Transverse colon (tissue), 4 donors: Measurements from ENCODE around the gene PPP2R5B. TPM values are rescaled to one million over a fixed set of nuclear protein-coding genes. Genes with fewer than 3 reads are reported as not detected.

Experiments used
- DNase-seq: peaks from one replicate; pipeline ENCODE4 v3.0.0-alpha.2; 2019
- H3K27ac ChIP-seq, 4 donors: fragments of 200-600 bp; sonication (generic); 2 replicates each; pipeline ENCODE4 v1.5.1; 2016 to 2018; ENCODE audit warnings: inconsistent platforms in 4 of 4
- H3K27me3 ChIP-seq: fragments of 200-600 bp; sonication (generic); 2 replicates; pipeline ENCODE4 v1.5.1; 2017; ENCODE audit warnings: inconsistent platforms
- H3K36me3 ChIP-seq, 4 donors: fragments of 200-600 bp; sonication (generic); 2 replicates each; pipeline ENCODE4 v1.5.1; 2017 to 2019; ENCODE audit warnings: inconsistent platforms in 4 of 4
- H3K4me1 ChIP-seq, 4 donors: fragments of 200-600 bp; sonication (generic); 2 replicates each; pipeline ENCODE4 v1.5.1; 2017 to 2020; ENCODE audit warnings: inconsistent platforms in 4 of 4
- H3K4me3 ChIP-seq, 4 donors: fragments of 200-600 bp; sonication (generic); 1 replicate in 1 of 4; 2 replicates in 3 of 4; pipeline versions ENCODE4 v1.5.1 to v1.6.1; 2017 to 2019; ENCODE audit warnings: inconsistent platforms in 4 of 4
- H3K9me3 ChIP-seq, 2 donors: fragments of 200-600 bp; sonication (generic); 2 replicates each; pipeline ENCODE4 v1.5.1; 2017 to 2019; ENCODE audit warnings: inconsistent platforms in 2 of 2
- EP300 ChIP-seq: sonication (generic); formaldehyde crosslinking; IDR thresholded peaks from one replicate; pipeline ENCODE4 v1.6.1; 2017; ENCODE audit warnings: antibody characterized with exemption, low read depth
- POLR2A ChIP-seq: fragments of 450-650 bp; IDR thresholded peaks from one replicate; pipeline ENCODE4 v1.6.1; 2016; ENCODE audit warnings: antibody characterized with exemption, mild to moderate bottlenecking, moderate library complexity
- POLR2AphosphoS5 ChIP-seq, 3 donors: sonication (generic); formaldehyde crosslinking; IDR thresholded peaks; one replicate each; pipeline ENCODE4 v1.6.1; 2016; ENCODE audit warnings: antibody characterized with exemption in 3 of 3
- WGBS, 2 donors: methylation state at CpG; one replicate each; pipeline ENCODE4 v1.1.5; 2018; ENCODE audit warnings: low coverage in 1 of 2; 5-methylcytosine and 5-hydroxymethylcytosine counted together
- in situ Hi-C, 4 donors: fragments of 200-750 bp; cut with MboI; loops; one replicate each; pipeline versions ENCODE4 v1.15.0 to v1.15.1; 2017; ENCODE audit warnings: low sequenced_read_pairs in 3 of 4, low pct_ligation_motif_present in 1 of 4, low pct_unique_long_range_greater_than_20kb in 1 of 4
- intact Hi-C: fragments of 100-400 bp; cut with DNase I; formaldehyde crosslinking; loops from one replicate; pipeline ENCODE4 v1.15.1; 2023; ENCODE audit warnings: low total_unique reads
- total RNA-seq, 4 donors: library from RNA; depleted of rRNA; stranded (reverse); fragments of >200 nt; gene quantifications; one replicate each; pipeline ENCODE4 v1.1.0, GENCODE V29; 2016
- TF ChIP-seq, protein P1 (sequence below), 5 experiments: fragments of 200-600 bp in 3 of 5; fragments of 450-650 bp in 2 of 5; sonication (generic) in 3 of 5; IDR thresholded peaks; 1 replicate in 2 of 5; 2 replicates in 3 of 5; pipeline ENCODE4 v1.5.1; 2016 to 2017; ENCODE audit warnings: antibody characterized with exemption in 5 of 5, inconsistent platforms in 3 of 5, mild to moderate bottlenecking in 2 of 5, moderate library complexity in 1 of 5

The PPP2R5B gene
- total RNA-seq, 4 donors from 2014 or later = 16.7 to 38.1 (median 26.8) TPM

DNA sequence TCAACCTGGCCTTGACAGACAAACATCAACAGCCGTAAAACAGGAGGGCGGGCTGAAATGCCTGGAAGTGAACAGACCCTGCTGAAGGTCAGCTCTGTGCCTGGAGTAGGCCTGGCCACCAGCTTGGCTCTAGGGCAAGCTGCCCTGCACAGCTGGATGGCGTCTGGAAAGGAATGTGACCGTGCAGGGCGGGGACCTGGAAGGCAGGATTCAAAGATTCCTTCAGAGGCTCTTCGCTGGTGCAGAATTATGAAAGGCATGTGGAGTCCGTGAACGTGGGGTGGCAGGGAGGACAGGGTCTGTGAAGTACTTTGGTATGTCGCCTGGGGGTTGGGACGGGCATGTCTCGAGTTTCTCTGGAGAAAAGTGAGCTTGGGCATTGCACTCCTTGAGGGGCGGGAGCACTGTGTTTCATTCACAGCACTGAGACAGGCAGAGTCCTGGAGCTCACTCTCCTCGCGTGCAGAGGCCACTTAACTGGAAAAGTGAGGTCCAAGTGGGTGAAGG, 47.6 kb upstream of the PPP2R5B start:
- Histone ChIP-seq H3K27ac (peak overlapping the region; percentile 88 to 98 (median 92)), H3K27me3 (no peaks in the 10 kb centered on the region), H3K4me1 (peaks cover 34 to 68% (median 55%) of the 10 kb centered on the region in 4 donors), H3K9me3 (no peaks in the 10 kb centered on the region), H3K36me3 (peaks cover 0 to 5% (median 0%) of the 10 kb centered on the region in 4 donors), H3K4me3 (peak overlapping the region; percentile 50 to 99 (median 69))
- 8% methylated on average over 14 of the region's 14 CpGs; no CpG with 5 or more reads in 1 of the 2 donors for WGBS, 2 donors
- intact Hi-C loops = no loop called here
- TF ChIP-seq POLR2A (no peak), POLR2AphosphoS5 (IDR thresholded peaks at IDR 0.05) (peak in 1 of 3 donors; percentile 29)
- DNase-seq = peak; percentile 58
- in situ Hi-C loops = no loop called here

DNA sequence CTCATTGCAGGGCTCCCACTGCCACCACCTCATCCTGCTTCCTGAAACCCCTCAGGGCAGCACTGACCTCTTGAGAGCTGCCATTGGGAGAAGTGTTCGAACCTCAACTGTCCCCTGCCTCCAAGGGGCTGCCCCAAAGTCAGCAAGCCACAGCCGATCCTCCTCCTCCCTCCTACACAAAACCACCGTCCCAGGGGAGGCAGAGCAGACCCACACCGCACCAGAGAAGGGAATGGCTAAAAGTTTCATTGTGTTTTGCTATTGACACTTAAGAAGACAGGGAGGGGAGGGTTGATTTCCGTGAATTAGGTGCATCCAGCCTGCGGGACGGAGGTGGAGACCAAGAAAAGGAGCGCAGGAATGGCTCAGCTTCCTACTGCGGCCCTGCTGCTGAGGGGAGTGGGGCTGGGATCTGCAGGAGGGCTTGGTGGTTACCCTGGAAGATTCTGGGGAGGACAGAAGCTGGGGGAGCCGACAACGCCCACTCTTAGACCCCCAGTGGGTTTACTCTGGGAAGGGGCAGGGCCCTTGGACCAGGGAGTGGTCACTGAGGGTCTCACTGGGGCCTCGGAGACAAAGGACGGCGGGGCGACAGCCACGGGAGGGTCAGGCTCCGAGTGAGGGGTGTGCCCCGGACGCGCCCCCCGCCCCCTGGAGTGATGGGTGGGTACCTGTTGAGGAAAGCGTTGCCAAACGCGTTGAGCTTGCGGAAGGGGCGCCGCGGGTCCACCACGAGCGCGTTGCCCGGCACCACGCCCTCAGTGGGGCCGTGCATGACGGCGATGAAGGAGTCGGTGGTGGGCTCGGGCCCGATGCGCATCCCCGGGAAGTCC, 46.9 kb upstream of the PPP2R5B start:
- TF ChIP-seq, protein P1, sequence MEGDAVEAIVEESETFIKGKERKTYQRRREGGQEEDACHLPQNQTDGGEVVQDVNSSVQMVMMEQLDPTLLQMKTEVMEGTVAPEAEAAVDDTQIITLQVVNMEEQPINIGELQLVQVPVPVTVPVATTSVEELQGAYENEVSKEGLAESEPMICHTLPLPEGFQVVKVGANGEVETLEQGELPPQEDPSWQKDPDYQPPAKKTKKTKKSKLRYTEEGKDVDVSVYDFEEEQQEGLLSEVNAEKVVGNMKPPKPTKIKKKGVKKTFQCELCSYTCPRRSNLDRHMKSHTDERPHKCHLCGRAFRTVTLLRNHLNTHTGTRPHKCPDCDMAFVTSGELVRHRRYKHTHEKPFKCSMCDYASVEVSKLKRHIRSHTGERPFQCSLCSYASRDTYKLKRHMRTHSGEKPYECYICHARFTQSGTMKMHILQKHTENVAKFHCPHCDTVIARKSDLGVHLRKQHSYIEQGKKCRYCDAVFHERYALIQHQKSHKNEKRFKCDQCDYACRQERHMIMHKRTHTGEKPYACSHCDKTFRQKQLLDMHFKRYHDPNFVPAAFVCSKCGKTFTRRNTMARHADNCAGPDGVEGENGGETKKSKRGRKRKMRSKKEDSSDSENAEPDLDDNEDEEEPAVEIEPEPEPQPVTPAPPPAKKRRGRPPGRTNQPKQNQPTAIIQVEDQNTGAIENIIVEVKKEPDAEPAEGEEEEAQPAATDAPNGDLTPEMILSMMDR (IDR thresholded peaks at IDR 0.05) = no peak
- TF ChIP-seq POLR2AphosphoS5 (IDR thresholded peaks at IDR 0.05) (no peak), EP300 (no peak), POLR2A (no peak)
- intact Hi-C loops (no loop called here), in situ Hi-C loops (no loop called here)
- Histone ChIP-seq H3K27ac (peak overlapping the region; percentile 88 to 98 (median 92)), H3K9me3 (no peaks in the 10 kb centered on the region), H3K4me1 (peaks cover 27 to 61% (median 48%) of the 10 kb centered on the region in 4 donors), H3K4me3 (peak overlapping the region; percentile 50 to 99 (median 69)), H3K36me3 (peaks cover 0 to 5% (median 0%) of the 10 kb centered on the region in 4 donors), H3K27me3 (no peaks in the 10 kb centered on the region)
- WGBS, 2 donors = 1% methylated on average over 30 of the region's 41 CpGs; no CpG with 5 or more reads in 1 of the 2 donors
- DNase-seq = peak; percentile 40

DNA sequence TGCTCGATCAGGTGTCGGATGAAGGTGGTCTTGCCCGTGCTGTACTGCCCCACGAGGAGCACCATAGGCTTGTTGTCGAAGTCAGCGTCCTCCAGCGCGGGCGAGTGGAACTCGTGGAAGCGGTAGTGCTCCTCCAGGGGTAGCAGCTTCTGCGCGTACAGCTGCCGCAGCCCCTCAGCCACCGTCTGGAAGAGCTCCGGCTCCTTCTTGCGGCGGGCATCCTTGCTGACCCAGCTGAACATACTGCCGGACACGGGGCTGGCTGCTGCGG, 46.3 kb upstream of the PPP2R5B start:
- Histone ChIP-seq H3K27ac (peak overlapping the region; percentile 88 to 98 (median 92)), H3K27me3 (no peaks in the 10 kb centered on the region), H3K4me3 (peak overlapping the region; percentile 50 to 99 (median 69)), H3K36me3 (peaks cover 0 to 4% (median 0%) of the 10 kb centered on the region in 4 donors), H3K9me3 (no peaks in the 10 kb centered on the region), H3K4me1 (peaks cover 21 to 55% (median 43%) of the 10 kb centered on the region in 4 donors)
- WGBS, 2 donors = 2% methylated on average over 17 of the region's 21 CpGs; no CpG with 5 or more reads in 1 of the 2 donors
- TF ChIP-seq, protein P1 (IDR thresholded peaks at IDR 0.05) = peak in 1 of 5 experiments; percentile 37
- TF ChIP-seq EP300 = no peak
- no peak for TF ChIP-seq POLR2A
- in situ Hi-C loops = no loop called here
- DNase-seq = no peak
- intact Hi-C loops = no loop called here

DNA sequence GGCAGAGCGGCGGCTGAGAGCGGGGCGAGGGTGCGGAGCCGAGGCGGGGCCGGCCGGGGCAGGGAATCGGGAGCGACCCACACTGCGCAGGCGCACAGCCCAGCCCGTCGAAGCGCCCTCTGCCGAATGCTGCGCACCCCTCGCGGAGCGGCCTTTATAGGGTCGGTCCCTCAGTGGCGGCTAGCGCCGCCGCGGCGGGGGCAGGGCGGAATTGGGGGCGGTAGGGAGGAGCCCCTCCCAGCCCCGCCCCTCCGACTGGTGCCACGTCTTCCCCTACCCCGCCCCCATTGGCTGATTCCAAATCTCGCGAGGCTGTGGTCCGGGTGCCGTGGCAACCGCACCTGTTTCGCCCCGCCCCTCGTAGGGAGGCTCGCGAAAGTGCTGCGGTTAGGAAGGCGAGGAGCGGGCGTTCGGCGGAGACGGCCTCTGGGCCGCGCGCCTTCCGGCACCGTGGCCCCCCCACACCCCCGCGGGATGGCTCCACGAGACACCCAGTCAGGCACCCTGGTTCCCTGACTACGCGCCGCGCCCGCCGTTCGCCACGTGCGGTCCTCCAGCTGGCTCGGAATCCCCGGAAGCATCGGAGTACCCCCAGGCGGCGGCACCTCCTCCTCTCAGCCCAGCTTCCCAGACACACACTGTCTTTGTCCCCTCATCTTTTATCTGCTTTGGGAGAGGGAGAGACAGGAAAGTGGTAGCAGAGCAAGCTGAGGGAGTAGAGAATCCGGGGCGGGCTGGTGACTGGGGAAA, 45.8 kb upstream of the PPP2R5B start, which contains the start of gene EHD1:
EHD1 (minus strand) TSS at position 128 of the 750 bp plus-strand sequence. CDS start 157 bp downstream, outside the sequence.
- DNase-seq = peak; percentile 100
- intact Hi-C loops (no loop called here), in situ Hi-C loops (no loop called here)
- TF ChIP-seq POLR2AphosphoS5 (IDR thresholded peaks at IDR 0.05) (peak; percentile 99 to 100 (median 100)), POLR2A (peak; percentile 99), EP300 (no peak)
- TF ChIP-seq, protein P1 (IDR thresholded peaks at IDR 0.05) = peak in 3 of 5 experiments; percentile 19 to 53 (median 33)
- H3K27ac ChIP-seq = peak within 1 kb of the TSS; percentile 88 to 98 (median 92)
- no peaks in the 10 kb centered on the region for H3K9me3 ChIP-seq
- no peaks in the 10 kb centered on the region for H3K27me3 ChIP-seq
- 1% methylated on average over 22 of the region's 75 CpGs; no CpG with 5 or more reads in 1 of the 2 donors for WGBS, 2 donors
- peak within 1 kb of the TSS; percentile 50 to 99 (median 69) for H3K4me3 ChIP-seq
- no peaks in the 10 kb centered on the region for H3K36me3 ChIP-seq
- peaks cover 18 to 51% (median 38%) of the 10 kb centered on the region in 4 donors for H3K4me1 ChIP-seq
